22Rv1 (cell line): Measurements from ENCODE around the gene ZNF621.

Experiments used
- ZFX ChIP-seq: fragments of 450-650 bp; IDR thresholded peaks from 2 replicates; pipeline ENCODE4 v1.6.1; 2017; ENCODE audit warnings: antibody characterized with exemption, borderline replicate concordance
- TF ChIP-seq, protein P1 (sequence below): fragments of 450-650 bp; IDR thresholded peaks from 2 replicates; pipeline ENCODE4 v1.5.1; 2017; ENCODE audit warnings: mild to moderate bottlenecking

DNA sequence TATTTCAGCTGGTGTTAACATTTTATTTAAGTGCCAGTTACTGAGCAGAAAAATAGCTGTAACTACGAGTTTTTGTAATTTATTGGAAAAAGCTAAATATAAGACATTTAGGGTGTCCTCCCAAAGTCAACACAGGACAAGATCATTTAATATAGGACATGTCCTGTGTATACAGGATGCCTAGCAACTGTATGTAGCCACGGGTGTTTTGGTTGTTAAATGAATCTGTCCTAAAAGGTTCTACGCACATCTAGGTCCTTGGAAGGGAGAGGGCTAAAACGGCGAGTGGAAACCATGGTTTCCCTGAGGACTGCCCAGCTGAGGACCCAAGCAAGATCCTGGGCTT is 565 bp upstream of the ZNF621 start:
- TF ChIP-seq, protein P1, sequence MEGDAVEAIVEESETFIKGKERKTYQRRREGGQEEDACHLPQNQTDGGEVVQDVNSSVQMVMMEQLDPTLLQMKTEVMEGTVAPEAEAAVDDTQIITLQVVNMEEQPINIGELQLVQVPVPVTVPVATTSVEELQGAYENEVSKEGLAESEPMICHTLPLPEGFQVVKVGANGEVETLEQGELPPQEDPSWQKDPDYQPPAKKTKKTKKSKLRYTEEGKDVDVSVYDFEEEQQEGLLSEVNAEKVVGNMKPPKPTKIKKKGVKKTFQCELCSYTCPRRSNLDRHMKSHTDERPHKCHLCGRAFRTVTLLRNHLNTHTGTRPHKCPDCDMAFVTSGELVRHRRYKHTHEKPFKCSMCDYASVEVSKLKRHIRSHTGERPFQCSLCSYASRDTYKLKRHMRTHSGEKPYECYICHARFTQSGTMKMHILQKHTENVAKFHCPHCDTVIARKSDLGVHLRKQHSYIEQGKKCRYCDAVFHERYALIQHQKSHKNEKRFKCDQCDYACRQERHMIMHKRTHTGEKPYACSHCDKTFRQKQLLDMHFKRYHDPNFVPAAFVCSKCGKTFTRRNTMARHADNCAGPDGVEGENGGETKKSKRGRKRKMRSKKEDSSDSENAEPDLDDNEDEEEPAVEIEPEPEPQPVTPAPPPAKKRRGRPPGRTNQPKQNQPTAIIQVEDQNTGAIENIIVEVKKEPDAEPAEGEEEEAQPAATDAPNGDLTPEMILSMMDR: no peak
- TF ChIP-seq ZFX: no peak
